ENCODE measurements around the gene RAP1B.

RAP1B gene

DNA sequence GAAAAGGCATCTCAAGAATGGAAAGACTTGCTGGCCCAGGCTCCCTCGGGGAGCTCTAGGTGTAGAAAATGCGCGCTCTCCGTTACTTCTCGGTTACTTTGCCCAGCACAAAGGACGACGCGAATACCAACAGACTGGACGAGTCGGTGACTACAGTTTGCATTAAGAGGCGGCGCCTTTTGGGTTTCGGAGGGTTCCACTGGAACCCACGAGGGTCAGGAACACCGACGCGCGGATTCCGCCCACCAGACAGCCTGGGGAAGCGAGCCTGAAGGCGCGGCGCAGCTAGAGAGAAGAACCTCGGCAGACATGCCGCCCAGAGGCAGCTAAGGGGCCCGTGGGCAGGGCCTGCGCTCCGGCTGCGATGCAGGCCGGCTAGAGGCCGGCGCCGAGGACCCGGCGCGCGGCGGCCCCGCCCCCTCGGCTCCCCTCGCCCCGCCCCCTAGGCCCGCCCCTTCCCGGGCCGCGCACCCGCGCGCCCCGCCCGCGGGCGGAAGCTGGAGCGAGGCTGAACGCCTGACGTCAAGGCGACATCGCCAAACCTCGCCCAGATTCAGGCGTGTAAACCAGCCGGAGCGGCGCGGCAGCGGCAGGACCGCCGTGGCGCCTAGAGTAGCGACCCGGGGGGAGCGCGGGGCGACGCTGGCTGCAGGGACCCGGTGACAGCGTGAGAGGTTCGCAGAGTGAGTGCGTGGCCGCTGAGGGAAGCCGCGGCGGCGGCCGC lies at the start of gene RAP1B:
Gene RAP1B, plus strand, starts transcription at position 530 of the 724 bp plus-strand sequence. CDS start 37,826 bp downstream, outside the sequence.
- peak; percentile 29 to 93 (median 86) for DNase-seq

DNA sequence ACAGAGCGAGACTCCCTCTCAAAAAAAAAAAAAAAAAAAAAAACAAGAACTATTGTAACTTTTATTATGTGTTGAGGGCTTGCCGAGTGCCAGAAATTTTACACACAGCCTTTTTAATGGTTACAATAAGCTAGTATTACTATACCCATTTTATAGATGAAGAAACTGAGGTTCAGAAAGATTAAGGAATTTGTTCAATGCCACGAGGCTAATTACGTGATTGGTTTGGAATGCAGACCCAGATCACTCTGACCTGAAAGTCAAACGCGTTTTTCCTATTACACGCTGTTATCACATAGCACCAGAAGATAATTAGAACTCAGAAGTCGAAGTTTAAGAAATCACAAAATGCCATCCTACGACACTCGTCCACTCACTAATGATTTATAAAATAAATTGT lies 48.9 kb upstream of the RAP1B start:
- DNase-seq, result no peak

DNA sequence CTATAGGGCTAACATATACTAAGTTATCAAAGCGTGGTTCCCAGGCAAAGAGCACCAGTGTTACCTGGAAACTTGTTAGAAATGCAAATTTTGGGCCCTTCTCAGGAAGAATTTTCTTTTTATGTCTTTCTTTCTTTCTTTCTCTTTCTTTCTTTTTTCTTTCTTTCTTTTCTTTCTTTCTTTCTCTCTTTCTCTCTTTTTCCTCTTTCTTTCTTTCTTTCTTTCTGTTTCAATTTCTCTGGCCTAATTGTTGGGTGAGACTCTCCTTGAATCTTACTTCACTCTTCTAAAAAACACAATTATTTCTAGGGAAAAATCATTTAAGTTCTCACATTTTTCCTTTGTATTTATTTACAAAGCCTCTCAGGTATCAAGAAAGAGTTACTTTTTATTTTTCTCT lies 46.5 kb upstream of the RAP1B start:
- DNase-seq, result no peak

DNA sequence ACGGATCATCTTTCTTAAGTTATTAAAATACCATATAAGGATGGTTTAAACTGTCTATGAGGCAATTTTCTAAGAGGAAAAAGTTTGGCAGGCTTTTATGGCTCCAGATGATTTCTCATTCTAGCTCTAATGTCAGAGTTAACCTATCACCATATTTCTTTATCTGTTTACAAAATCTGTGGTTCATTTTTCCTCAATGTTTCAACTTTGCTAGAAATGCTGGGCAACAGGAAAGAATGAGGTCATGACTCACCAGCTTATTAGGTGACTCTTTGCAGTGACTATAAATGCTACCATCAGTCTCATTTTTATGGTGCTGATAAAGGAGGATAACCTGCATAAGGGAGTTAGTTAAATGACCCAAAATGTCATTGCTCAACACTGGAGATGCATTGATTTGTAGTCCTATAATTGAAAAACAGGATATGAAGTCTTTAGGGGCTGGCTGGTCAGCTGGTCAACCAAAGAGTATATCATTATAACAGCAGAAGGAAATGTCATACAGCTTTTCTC lies 45.3 kb upstream of the RAP1B start:
- DNase-seq, result no peak

DNA sequence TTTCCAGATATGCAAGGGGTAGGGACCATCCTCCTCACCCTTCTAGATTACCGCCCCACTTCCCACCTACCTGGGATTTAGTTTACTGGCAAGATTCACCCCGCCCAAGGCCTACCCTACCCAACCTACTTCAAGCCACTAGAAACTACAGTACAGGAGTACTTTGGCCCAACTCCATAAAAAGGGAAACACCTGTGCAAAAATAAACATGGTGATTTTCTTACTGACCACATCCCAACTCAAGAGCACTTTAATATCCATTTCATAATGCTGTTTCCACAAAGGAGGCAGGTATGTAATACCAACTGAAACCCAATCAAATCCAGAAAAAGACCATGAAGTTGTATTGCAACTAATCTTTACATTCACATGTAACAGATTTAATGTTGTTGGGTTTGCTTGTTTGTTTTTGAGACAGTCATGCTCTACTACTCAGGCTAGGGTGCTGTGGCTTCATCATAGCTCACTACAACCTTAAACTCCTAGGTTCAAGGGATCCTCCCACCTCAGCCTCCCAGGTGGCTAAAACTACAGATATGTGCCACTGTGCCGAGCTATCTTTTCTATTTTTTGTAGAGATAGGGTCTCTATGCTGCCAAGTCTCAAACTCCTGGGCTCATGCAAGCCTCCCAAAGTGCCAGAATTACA lies 41.7 kb upstream of the RAP1B start:
- no peak for DNase-seq

DNA sequence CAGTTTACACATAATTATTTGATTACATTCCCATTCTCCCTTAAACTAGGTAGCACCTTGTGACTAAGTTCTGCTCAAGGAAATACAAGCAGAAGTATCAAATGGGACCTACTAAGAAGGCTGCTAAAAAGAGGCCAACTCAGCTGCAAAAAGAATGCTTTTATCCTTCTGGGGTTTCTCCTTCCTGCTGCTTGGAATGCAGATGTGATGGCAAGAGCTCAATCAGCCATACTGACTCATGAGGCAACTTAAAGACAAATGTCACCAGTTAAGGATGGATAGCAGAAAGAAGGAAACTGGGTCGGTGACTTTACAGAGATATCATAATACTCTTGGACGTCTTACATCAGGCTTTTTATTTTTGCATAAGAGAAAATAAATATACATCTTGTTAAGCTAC lies 38.0 kb upstream of the RAP1B start:
- DNase-seq, result no peak

DNA sequence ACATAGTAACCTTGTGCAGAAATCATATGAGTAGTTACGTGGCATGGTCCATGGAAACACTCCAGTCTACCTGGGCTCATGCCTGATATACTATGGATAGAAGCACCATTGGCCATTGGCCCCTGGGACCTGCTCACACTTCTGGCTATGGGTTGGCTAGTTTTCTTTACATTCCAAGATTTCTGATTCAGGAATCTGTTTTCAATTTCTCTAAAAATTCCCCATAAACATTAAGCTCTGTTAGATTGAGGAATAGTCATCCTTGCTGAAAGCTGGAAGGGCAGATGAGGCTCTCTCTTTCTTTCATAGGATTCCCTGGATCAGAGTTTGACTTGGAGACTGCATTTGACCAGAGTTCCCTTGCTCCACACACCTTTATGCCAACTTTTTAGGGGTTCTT lies 37.3 kb upstream of the RAP1B start:
- no peak for DNase-seq

DNA sequence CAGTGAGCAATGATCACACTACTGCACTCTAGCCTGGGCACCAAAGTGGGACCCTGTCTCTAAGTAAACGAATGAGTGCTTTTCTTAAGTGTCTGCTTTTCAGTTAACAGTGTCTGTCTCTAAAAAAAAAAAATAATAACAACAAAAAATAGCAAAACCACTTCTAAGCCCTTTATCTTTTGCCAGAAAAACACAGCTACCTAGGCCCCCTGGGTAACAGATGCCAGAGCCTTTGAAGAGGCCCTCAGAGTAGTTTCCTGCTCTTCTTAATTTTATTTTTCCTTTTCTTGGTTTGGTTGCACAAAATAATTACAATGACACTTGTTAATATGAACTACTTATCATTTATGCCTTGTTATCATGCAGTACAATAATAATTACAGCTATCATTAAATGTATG lies 32.8 kb upstream of the RAP1B start:
- DNase-seq, result no peak

DNA sequence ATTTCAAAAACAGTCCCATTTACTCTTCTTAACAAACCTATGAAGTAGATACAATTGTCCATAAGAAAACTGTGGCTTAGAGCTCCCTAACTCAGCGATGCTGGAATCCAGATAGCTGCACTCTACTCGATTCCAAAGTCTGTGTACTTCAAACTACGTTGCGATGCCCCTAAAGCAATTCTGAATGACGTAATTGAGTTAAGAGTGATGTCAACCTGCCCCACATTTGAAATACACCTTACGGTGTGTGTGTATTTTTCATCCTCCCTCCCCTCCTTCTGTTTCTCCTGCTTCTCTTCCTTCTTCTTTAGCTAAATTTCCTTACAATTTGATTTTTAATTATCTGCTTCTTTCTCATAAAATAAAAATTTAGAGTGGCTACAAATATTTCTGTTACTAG lies 31.9 kb upstream of the RAP1B start:
- no peak for DNase-seq

DNA sequence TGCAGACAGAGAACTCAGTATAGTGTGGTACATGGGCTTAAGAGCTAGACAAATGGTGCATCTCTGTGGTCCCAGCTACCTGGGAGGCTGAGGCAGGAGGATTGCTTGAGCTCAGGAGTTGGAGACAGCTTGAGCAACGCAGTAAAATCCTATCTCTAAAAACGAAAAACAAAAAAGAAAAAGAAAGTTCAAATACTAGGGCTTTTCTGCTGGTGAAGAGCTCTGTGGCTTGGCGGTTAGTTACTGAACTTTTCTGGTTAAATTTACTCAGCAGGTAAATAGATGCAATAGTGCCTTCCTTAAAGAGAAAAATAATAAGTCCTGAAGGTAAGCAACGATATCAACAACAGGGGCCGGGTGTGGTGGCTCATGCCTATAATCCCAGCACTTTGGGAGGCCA lies 31.4 kb upstream of the RAP1B start:
- DNase-seq, result no peak

DNA sequence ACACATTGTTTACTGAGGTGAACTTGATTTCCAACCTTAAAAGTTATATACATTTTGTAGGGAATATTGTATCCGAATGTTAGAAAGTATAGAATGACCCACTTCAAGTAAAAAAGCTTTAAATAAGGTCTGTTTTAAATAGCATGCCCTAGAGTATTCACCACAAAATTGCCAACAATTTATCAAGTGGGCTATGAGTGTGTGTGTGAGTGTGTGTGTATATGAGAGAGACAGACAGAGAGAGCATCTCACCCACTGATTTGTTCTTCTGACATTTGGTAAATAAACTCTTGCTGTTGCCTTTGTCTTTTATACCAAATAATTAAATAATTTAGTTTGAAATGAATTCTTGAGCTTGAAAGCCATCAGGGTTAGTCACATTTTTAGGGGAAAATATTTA lies 29.8 kb upstream of the RAP1B start:
- no peak for DNase-seq

DNA sequence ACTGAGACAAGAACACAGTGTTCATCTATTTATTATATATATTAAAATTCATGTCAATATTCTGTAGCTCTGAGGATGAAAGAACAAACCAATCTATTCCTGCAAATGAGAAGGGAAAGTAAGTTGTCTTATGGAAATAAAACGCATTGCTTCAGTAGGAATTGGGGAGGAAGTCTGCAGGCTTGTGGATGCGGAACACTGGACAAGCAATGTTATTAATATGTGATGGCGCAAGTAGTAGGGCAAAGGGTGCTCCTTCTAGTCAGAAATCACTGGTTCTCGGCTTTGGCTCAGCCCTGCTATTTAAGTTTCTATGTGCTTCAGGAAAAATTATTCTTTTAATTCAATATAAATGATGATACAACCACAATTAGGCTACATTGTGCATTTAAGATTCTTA lies 28.8 kb upstream of the RAP1B start:
- DNase-seq, result no peak

DNA sequence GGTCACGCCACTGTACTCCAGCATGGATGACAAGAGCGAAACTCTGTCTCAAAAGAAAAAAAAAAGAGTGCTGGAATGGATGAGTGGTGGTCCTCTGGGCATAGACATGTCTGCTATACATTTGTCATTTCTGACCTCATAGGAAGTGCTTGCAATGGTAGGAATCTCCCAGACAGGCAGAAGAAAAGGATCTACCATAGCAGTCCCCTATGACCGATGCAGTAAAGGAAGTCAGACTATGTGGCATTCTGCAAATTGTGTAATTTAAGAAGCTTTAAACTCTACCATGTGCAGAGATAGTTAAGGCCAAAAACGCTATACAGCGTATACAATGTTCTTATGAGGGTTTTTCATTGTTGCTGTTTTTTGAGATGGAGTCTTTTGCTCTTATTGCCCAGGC lies 24.7 kb upstream of the RAP1B start:
- no peak for DNase-seq

DNA sequence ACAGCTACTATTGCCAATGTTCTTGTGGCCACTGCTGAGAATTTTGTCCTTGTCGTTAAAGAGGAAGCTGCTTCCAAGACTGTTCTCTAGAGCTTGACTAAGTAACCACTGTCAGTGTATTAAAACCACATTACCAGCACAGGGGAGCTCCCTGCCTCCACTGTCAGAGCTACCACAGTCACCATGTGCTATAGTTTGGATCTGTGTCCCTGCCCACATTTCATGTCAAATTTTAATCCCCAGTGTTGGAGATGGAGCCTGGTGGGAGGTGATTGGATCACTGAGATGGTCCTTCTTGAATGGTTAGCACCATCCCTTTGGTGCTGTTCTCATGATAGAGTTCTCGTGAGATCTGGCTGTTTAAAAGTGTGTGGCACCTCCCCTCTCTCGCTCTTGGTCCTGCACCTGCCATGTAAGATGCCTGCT lies 23.2 kb upstream of the RAP1B start:
- no peak for DNase-seq

DNA sequence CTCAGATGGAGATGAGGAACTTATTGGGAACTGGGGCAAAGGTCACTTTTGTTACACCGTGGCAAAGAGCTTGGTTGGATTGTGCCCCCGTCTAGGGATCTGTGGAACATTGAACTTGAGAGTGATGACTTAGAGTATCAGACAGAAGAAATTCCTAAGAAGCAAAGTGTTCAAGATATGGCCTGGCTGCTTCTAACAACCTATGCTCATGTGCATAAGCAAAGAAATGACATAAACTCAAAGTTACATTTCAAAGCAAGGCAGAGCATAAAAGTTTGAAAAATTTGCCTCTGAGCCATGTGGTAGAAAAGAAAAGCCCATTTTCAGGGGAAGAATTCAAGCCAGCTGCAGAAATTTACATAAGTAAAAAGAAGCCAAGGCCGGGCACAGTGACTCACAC lies 21.5 kb upstream of the RAP1B start:
- DNase-seq, result no peak

DNA sequence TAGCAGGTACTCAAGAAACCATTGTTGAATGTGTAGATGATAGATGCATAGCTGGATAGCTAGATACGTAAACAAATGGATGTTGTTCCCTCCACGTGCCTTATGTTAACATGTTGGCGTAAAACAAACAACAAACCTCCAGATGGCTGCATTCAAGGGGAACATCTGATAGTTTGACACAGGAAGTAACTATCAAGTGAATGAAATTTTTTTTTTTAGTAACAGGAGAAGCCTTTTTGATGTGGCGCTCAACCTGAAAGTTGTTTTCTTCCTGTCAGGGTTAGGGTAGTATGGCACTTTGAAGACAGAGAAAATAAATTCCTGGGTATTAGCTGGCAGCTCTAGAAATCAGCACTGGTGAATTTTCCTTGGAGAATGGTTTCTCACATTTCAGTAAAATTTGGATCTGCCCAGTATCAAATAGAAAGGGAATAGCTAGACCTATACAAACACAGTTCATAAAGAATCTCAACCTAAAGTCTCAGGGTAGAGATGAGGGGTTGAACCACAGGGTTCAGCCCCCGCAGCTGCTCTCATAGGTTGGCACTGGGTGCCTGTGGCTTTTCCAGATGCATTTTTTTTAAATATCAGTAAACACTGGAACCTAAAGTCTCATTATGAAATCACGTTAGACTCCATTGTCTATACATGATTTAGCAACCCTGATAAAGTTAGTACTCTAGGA lies 18.8 kb upstream of the RAP1B start:
- no peak for DNase-seq

DNA sequence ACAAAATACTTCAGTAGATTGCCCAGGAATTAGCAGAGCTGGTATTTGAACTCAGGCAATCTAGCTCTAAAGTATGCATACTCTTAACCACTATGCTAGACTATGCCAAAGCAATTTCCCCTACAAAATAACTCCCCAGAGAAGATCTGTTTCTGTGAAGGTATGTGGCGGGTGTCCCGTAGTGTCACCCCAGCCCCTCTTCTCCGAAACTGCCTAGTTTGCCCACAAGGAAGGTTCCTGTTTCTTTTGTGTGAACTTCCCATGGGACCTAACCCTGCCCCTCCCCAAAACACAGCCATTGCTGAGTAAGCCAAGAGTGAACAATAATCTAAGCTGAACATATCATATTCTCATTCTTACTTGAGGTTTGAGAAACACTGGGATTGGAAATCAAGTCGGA lies 15.5 kb upstream of the RAP1B start:
- DNase-seq, result no peak

DNA sequence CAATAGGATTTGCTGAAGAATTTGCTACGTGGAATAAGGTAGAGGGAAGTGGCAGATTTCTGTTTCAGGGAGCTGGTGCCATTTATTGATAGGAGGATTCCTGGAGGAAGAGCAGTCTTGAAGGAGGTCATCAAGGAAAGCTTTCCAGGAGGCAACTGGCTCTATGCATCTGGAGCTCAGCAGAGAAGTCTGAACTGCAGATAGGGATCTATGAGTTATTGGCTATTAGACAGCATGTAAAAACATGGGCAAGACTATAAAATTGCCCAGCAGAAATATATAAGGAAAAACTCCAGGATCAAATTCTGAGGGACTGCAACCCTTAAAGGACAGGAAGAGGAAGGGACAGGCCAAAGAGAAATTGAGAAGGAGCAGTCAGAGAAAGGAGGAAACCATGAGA lies 8.9 kb upstream of the RAP1B start:
- no peak for DNase-seq

DNA sequence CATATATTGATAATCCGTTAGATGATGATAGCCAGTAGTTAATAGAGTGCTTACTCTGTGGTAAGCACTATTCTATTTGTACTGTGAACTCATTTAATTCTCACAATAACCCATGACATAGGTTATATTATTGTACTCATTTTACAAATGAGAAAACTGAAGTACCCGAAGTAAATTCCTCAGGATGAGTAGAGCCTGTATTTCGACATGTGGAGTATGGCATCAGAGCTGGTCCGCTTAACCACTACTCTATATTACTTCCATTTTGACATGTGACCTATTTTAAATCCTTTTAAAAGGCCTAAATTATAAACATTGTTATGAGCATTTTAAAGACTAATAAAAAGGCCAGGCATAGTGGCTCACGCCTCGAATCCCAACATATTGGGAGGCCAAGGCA lies 8.0 kb upstream of the RAP1B start:
- no peak for DNase-seq

DNA sequence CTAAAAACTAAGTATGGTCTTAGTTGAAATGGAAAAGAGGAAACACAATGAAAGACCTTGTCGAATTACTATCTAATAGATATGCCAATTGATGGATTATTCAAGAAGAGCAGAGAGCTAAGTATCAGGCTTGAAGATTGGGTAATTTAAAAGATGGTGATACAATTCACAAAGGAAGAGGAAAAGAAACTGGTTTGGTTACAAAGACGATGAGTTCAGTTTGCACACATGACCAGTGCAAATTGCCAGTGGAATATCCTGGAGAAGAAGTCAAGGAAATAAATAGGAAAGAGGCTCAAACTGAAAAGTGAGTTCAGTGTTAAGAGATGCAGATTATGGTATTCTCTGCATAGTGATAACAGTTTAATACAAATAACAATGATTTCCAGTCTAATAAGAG lies 2.5 kb upstream of the RAP1B start:
- no peak for DNase-seq

DNA sequence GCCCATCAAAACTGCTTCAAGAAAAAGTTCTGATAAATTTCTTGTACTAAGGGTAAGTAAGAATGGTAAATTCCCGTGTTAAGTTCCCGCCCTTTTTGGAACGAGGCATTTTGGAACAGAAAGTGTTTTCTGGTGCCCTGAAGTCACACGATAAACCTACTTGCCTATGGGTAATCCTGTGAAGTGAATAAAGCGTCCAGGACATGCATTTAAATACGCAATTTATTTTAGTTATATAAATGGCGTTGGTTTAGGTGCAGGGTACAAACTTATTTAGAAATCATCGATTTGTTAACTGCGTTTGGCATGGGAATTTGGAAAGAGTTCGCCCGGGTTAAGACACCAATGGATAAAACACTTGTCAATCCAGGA lies 715 bp upstream of the RAP1B start:
- DNase-seq, result peak in 1 of 58 donors; percentile 24

DNA sequence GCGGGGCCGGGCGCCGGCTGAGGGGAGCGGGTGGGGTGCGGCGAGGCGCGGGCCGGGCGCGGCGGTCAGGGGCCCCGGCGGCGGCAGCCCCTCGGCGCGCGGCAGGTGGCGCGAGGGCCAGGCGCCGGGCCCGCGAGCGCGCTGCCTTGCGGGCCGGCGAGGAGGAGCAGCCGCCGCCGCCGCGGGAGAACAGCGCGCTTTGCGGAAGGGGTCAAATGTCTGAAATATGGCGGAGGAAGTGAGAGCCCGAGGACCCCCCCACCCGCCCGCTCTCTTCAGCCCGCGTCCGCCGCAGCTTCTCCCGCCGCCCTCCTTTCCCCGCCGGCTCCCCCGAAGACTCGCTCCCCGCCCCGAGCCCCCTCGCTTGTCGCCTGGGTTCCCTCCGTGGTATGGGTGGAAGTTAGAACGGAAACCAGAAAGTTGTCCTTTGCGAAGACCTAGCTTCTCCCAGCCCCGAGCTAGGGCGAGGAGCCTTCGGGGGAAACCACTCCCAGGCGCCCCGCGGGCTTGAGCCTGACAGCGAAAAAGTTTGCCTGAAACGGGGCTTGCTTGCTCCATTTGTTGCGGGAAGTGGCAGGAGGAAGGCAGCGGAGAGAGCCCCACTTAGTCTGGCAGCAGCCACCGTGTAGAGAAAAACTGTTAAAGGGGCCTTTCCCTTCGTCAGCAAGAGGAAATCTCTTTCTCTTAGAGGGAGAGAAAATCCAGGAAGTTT lies 551 bp downstream of the RAP1B start:
- DNase-seq, result peak in 53 of 58 donors; percentile 4 to 69 (median 41)
